ENCODE data around the gene NCOA1.

DNA sequence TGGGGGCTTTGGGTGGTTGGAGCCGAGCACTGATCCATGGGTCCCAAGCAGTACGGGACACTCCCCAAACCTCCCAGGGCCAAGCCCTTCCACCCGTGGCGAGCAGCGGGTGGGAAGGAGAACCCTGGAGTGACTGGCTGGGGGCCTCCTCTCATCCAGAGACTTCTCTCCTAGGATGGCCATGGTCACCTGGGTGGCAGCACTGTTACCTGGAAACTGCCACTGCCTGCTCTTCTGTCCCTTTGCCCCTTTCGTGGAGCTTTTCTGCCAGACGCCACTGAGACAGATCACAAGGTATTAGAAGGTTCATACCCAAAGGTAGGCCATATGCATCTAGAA, 329.1 kb downstream of the NCOA1 start:
- TF ChIP-seq, protein P1, sequence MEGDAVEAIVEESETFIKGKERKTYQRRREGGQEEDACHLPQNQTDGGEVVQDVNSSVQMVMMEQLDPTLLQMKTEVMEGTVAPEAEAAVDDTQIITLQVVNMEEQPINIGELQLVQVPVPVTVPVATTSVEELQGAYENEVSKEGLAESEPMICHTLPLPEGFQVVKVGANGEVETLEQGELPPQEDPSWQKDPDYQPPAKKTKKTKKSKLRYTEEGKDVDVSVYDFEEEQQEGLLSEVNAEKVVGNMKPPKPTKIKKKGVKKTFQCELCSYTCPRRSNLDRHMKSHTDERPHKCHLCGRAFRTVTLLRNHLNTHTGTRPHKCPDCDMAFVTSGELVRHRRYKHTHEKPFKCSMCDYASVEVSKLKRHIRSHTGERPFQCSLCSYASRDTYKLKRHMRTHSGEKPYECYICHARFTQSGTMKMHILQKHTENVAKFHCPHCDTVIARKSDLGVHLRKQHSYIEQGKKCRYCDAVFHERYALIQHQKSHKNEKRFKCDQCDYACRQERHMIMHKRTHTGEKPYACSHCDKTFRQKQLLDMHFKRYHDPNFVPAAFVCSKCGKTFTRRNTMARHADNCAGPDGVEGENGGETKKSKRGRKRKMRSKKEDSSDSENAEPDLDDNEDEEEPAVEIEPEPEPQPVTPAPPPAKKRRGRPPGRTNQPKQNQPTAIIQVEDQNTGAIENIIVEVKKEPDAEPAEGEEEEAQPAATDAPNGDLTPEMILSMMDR (IDR thresholded peaks at IDR 0.05; ENCODE audit: insufficient read depth, low read length), result no peak
- TF ChIP-seq POLR2AphosphoS5 (IDR thresholded peaks at IDR 0.05; ENCODE audit: low read depth), result no peak

Data from HL-60 (cell line).